Measurements from ENCODE around the gene DNM3.

DNM3 gene

DNA sequence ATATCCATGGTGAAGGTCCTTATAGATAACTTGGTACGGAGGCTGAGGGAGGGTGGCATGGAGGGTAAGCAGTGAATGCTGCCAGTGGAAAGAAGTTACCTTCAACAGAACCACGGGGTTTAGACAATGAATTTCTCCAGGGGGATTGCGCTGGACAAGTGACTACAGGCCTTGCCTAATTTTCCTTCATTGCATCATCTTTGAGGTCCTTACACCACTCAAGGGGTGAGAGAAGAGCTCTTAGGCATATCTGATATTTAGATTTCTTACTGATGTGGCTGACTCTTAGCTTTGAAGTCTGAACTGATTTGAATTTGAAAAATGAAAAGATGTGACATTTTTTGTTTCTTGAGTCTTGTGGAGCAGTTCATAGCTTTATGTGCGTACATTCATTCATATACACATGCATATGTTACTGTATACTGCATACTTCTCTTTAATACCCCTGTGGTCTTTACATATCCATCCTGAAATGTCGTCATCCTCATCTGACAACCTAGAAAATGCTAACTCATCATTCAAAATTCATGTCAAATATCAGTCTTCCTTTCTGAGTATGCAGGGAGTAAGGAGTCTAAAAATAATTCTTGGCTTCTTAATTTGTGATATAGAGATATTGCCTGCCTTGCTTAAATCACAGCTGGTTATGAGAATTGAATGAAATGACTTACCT lies 63.6 kb downstream of the DNM3 start:
- no peak for DNase-seq (ENCODE audit: low read depth)
- no peak for TF ChIP-seq CTCF (IDR thresholded peaks at IDR 0.05; ENCODE audit: insufficient read depth, low read depth, low read length, missing control alignments)
- no peak overlapping the region for H3K4me3 ChIP-seq (ENCODE audit: low read depth, low read length)

GRCh38 chr1:171909711-171910110 lies 68.4 kb downstream of the DNM3 start:
- DNase-seq (ENCODE audit: low read depth) = no peak
- TF ChIP-seq CTCF (IDR thresholded peaks at IDR 0.05; ENCODE audit: insufficient read depth, low read depth, low read length, missing control alignments) = no peak
- H3K4me3 ChIP-seq (ENCODE audit: low read depth, low read length) = no peak overlapping the region

DNA sequence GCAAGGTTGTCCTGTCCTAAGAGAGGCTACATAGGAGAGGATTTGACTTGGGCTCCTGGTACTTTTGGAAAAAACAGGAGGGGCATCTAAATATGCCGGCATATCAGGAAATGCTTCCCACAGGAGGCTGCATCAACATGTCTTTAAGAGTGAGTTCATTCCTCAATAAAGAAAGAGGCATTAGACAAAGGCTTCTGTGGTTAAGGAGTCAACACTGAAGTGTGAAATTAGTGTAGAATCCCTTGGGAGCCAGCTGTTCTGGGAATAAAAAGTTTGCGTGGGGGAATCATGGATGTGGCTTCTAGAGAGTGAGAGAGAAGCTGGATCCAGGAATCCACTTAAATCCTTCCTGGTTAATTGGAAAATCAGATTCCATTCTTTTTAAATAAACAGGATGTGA lies 69.5 kb downstream of the DNM3 start:
- no peak overlapping the region for H3K4me3 ChIP-seq (ENCODE audit: low read depth, low read length)
- TF ChIP-seq CTCF (IDR thresholded peaks at IDR 0.05; ENCODE audit: insufficient read depth, low read depth, low read length, missing control alignments) = no peak
- no peak for DNase-seq (ENCODE audit: low read depth)

- TF ChIP-seq CTCF (IDR thresholded peaks at IDR 0.05; ENCODE audit: insufficient read depth, low read depth, low read length, missing control alignments) = no peak
- H3K4me3 ChIP-seq (ENCODE audit: low read depth, low read length) = no peak overlapping the region
- no peak for DNase-seq (ENCODE audit: low read depth)
Measured at GRCh38 chr1:171911506-171911905, 70.2 kb downstream of the DNM3 start.

DNA sequence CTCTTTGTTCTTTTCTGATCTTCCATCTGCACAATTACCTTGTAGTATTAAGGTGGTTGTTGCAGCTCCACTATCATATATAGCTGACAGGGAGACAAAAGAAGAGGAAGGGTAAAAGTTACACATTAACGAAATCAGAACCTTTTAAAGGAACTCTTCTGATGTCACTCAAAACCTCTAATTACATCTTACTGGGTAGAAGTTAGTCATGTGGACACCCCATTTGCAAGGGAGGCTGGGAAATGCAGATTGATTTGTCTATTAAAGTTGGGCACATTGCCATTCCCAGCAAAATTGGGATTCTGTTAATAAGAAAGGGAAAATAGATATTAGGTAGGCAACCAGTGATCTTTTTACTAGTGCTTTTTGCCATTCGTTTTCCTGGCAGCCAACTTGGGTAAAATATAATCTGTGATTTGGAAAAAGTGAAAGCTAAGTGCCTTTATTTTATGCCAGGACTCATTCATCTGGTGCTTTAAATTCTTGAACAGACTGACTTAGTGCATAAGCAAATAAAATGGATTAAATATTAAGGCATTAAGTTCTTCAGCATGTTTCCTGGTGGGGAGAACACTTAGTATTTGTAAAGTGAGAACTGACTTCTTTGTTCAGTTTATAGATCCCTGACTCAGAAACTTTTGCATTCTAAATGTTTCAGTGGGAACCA lies 71.3 kb downstream of the DNM3 start:
- DNase-seq (ENCODE audit: low read depth) = no peak
- TF ChIP-seq CTCF (IDR thresholded peaks at IDR 0.05; ENCODE audit: insufficient read depth, low read depth, low read length, missing control alignments) = no peak

GRCh38 chr1:171913385-171913784 lies 72.1 kb downstream of the DNM3 start:
- H3K4me3 ChIP-seq (ENCODE audit: low read depth, low read length) = no peak overlapping the region
- no peak for DNase-seq (ENCODE audit: low read depth)
- TF ChIP-seq CTCF (IDR thresholded peaks at IDR 0.05; ENCODE audit: insufficient read depth, low read depth, low read length, missing control alignments) = no peak

More for the DNA sequence above, 71.3 kb downstream of the DNM3 start:
- H3K4me3 ChIP-seq (ENCODE audit: low read depth, low read length) = no peak overlapping the region
